ENCODE measurements around the gene PACSIN1.

Gene PACSIN1

DNA sequence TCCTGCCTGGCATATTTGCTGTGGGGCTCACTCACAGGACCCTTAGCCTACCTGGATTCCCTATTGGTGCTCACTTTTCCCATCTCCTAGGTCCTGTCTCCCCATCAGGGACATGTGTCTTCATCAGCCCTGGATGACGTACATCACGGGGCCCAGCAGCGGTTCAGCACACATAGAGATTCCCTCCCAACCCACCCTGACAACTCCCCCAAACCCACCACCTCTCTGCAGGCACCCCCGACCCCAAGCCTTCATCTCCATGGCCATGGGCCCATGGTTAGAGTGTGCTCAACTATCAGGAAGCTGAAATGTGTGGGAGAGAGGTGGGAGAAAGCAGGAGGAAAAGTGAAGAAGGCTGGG is 115.7 kb downstream of the PACSIN1 start:
- TF ChIP-seq, protein P1, sequence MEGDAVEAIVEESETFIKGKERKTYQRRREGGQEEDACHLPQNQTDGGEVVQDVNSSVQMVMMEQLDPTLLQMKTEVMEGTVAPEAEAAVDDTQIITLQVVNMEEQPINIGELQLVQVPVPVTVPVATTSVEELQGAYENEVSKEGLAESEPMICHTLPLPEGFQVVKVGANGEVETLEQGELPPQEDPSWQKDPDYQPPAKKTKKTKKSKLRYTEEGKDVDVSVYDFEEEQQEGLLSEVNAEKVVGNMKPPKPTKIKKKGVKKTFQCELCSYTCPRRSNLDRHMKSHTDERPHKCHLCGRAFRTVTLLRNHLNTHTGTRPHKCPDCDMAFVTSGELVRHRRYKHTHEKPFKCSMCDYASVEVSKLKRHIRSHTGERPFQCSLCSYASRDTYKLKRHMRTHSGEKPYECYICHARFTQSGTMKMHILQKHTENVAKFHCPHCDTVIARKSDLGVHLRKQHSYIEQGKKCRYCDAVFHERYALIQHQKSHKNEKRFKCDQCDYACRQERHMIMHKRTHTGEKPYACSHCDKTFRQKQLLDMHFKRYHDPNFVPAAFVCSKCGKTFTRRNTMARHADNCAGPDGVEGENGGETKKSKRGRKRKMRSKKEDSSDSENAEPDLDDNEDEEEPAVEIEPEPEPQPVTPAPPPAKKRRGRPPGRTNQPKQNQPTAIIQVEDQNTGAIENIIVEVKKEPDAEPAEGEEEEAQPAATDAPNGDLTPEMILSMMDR (IDR thresholded peaks at IDR 0.05; ENCODE audit: low read depth, low read length) = no peak
- Histone ChIP-seq H3K9me3 (ENCODE audit: severe bottlenecking) (no peaks in the 10 kb centered on the region), H3K4me3 (ENCODE audit: low read depth, low read length) (no peak overlapping the region), H3K27me3 (ENCODE audit: insufficient read depth, low read depth, severe bottlenecking) (no peaks in the 10 kb centered on the region), H3K36me3 (peaks cover 6% of the 10 kb centered on the region; the same call in 1 of the 2 replicates), H3K27ac (no peak overlapping the region)
- no peak for DNase-seq

DNA sequence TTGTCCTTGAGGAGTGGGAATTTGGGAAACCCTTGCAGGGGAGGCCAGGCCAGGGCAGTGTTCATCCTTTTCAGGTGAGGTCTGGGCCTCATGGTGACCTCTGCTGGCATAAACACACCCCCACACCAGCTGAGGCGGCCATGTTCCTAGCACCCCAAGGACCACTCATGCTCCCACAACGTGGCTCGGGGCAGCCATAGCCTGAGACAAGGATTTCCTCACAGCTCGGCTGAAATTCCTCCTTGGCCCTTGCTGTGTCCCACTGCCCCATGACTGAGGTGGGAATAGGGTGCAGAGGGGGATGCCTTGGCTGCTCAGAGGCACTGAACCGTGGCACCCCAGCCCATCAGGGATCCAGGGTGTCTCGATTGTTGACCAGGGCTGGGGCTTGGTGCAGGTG is 117.6 kb downstream of the PACSIN1 start:
- Histone ChIP-seq H3K27ac (no peak overlapping the region), H3K9me3 (ENCODE audit: severe bottlenecking) (no peaks in the 10 kb centered on the region), H3K27me3 (ENCODE audit: insufficient read depth, low read depth, severe bottlenecking) (no peaks in the 10 kb centered on the region), H3K36me3 (peaks cover 25% of the 10 kb centered on the region), H3K4me3 (ENCODE audit: low read depth, low read length) (no peak overlapping the region)
- TF ChIP-seq, protein P1 (IDR thresholded peaks at IDR 0.05; ENCODE audit: low read depth, low read length) = peak; percentile 87
- DNase-seq = peak; percentile 67

DNA sequence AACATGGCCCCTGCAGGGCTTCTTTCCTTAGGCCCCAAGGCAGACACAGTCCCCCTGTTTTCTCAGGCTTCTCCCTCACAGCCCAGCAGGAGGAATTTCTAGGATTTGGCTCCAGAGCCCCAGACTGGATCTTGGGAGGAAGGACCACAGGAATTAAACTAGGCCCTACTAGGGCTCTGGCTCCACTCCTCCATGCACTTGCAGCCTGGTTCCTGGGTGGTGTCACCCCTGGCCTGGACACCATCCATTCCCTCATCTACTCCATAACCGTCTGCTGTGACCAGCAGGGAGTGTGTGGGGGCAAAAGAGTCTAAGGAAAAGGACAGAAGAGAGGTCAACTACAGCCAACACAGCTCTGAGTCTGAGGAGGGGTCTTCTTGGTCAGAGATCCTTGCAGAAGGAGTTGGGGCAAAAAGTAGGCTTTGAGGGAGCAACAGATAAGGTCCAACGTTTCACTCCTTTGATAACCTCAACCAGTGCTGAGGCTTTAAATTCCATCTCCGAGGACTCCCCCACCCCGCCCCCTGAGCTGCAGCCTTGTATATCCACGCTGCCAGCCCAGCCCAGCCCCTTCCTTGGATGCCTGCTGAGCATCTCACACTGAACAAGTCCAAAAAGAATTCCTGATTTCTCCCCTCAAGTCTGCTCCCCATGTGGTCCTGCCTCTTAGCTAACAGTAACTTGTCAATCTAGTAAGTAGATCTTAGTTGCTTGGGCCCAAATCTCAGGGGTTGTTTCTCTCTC is 118.2 kb downstream of the PACSIN1 start:
- H3K36me3 ChIP-seq = peaks cover 31% of the 10 kb centered on the region
- no peak overlapping the region for H3K27ac ChIP-seq
- DNase-seq = no peak
- H3K4me3 ChIP-seq (ENCODE audit: low read depth, low read length) = no peak overlapping the region
- TF ChIP-seq, protein P1 (IDR thresholded peaks at IDR 0.05; ENCODE audit: low read depth, low read length) = no peak
- no peaks in the 10 kb centered on the region for H3K9me3 ChIP-seq (ENCODE audit: severe bottlenecking)
- no peaks in the 10 kb centered on the region for H3K27me3 ChIP-seq (ENCODE audit: insufficient read depth, low read depth, severe bottlenecking)

DNA sequence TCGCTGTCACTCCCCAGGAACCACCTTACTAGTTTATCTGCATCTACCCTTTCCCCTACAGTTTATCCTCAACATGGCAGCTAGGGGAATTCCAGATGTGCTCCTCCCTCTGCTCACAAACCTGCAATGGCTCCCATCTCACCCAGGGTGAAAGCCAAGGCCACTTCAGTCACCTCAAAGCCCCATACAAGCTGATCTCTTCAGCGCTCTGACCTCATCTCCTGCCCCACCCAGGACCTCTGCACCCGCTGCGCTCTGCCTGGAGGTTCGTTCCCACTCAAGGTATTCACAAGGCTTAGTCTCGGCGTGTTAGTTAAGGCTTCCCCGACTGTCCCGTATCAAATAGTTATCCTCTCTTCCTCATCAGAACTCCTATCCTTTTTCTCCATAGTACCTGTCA is 118.8 kb downstream of the PACSIN1 start:
- H3K36me3 ChIP-seq = peaks cover 37% of the 10 kb centered on the region

More for the DNA sequence above, 118.8 kb downstream of the PACSIN1 start:
- H3K27ac ChIP-seq = no peak overlapping the region
- TF ChIP-seq, protein P1 (IDR thresholded peaks at IDR 0.05; ENCODE audit: low read depth, low read length) = 0 out of 2 replicates have a peak, but pooled peaks have one; percentile 15
- DNase-seq = no peak
- H3K27me3 ChIP-seq (ENCODE audit: insufficient read depth, low read depth, severe bottlenecking) = no peaks in the 10 kb centered on the region
- no peaks in the 10 kb centered on the region for H3K9me3 ChIP-seq (ENCODE audit: severe bottlenecking)
- H3K4me3 ChIP-seq (ENCODE audit: low read depth, low read length) = no peak overlapping the region
